EL (cell line): ENCODE data around the gene SELL.
"Not testable (repeated sequence)": the region's sequence is repeated elsewhere in the genome, so short reads cannot be mapped to it uniquely, and the experiment has no call there.

Experiments used
- DNase-seq: peaks from one replicate; pipeline ENCODE4 v3.0.0-alpha.2; 2016

SELL gene

DNA sequence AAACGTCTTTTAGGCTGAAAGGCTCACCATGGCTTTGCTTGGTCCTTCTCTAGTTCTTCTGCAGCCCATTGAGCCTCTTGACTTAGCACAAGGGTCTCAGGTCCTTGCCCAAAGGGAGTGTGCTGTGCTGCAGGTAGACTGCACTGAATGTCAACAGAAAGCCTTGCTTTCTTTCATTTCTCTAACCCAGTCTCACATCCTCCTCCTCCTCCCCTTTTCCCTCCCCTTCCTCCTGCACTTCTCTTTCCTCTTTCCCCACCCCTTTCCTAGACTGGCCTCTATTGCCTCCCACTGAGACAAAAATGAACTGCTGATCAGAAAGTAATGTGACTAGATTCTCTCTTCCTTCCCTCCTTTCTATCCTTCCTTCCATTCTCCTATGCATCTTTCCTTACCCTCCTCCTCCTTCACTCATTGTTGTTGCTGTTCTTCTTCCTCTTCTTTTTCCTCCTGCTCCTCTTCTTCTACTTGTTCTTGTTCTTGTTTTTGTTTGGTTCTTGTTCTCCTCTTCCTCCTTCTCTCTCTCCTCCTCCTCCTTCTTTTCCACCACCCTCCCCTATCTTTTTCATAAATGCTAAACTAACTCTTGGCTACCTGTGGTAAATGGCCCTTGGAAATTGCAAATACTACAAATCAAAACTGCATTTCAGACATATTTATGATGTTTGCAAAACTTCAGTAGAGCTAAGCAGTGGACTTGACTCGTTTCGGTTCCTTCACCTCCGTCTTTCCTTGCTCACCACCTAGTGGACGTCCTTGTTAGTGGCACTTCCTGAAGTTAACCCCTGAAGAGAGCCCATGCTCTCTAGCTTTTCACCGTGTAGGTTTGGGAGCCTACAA, at the start of gene SELL:
Gene SELL (minus strand): TSS at position 152 of the 840 bp plus-strand sequence. CDS start 122 bp downstream, at position 30.
- DNase-seq, result peak; percentile 62

DNA sequence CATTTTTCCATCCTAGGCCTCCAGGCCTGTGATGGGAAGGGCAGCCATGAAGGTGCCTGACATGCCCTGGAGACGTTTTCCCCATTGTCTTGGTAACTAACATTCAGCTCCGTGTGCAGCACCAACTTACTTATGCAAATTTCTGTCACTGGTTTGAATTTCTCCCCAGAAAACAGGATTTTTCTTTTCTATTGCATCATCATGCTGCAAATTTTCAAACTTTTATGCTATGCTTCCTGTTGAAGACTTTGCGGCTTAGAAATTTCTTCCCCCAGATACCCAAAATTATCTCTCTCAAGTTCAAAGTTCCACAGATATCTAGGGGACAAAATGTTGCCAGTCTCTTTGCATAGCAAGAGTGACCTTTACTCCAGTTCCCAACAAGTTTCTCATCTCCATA, 47.6 kb upstream of the SELL start:
- DNase-seq, result no peak

DNA sequence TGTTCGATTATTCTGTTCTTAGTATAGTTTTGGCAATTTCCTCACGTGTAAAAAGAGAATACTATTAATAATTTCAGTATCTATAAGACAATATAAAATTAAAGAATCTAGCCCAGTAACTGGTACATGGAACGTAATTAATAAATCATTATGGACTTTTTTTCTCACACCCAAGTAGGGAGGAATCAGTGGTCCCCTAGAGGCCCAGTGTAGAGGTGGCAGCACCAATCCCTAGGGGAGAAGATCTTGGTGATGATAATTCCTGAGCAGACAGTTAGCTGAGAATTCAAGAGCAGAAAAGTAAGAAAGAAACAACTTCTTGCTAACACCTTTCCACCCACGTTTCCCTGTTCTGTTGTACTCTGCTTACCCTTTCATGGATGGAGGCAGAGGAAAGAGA, 42.1 kb upstream of the SELL start:
- DNase-seq, result no peak

DNA sequence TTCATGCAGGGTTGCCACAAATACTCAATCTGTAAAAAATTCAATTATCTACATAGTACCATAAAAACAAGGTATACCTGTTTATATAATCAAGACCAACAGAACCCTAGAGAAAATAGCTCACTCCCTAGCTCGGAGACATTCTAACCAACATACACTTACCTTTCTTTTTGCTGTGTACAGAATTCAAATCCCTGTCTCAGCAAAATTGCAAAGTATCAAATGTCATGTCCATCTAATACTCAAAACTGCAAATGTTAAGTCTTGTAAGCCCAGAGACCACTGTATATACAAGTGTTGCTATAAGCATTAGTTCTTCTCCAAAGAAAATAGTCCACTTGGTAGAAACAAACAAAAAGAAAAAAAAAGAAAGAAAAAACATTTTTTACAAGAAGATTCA, 38.6 kb upstream of the SELL start:
- DNase-seq, result no peak

DNA sequence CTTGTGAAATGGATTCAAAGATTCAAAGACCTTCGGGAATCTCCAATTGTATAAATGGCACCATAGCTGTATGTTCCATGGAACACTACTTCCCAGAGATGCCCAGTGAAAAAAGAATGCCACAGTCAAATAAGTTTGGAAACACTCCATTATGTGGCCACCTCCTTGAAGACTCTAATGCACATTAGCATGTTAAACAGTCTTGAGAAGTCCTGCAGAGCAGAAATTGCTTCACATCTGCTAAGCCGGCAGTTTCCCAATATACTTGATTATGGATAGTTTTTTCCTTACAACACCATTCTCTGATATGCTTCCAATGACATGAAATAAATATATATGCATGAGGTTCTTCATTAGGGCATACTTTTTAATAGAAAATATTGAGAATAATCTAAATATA, 35.1 kb upstream of the SELL start:
- DNase-seq, result no peak

DNA sequence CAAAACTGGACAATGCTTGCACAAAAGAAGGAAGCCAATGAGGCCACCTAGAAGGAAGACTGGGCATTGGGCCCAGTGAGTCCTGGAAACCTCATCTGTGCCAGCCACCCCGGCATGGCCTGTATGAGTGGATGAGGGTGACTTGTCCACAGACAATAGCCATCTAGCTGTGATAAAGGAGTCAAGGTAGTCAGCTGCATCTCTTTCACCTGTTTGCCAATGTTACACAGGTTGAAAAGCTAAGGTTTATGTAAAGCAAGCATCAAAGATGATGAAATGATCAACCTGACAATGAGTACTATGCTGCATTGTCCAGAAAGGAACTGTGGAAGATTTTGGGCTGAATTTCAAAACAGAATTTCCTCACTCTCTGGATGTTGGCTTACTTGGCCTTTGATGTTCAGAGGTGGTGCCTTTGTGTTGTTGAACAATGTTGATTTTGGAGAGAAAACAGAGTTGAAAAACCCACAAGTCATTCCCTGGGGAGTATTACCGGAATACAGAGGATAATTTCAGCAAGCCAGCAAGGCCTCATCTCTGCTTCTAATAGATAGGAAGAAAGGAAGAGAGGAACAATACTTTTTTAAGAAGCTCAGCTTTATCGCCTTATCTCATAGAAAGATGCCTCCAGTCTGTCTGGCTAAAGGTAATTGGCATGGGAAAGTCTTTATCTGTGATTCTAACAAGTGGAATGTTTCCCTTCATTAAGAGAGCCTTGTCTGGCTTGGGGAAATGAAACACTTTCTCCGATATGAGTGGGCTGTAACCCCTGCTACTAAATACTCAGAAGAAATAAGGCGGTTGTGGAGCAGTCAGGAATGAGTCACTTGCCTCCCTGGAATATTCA, 33.8 kb upstream of the SELL start:
- no peak for DNase-seq

DNA sequence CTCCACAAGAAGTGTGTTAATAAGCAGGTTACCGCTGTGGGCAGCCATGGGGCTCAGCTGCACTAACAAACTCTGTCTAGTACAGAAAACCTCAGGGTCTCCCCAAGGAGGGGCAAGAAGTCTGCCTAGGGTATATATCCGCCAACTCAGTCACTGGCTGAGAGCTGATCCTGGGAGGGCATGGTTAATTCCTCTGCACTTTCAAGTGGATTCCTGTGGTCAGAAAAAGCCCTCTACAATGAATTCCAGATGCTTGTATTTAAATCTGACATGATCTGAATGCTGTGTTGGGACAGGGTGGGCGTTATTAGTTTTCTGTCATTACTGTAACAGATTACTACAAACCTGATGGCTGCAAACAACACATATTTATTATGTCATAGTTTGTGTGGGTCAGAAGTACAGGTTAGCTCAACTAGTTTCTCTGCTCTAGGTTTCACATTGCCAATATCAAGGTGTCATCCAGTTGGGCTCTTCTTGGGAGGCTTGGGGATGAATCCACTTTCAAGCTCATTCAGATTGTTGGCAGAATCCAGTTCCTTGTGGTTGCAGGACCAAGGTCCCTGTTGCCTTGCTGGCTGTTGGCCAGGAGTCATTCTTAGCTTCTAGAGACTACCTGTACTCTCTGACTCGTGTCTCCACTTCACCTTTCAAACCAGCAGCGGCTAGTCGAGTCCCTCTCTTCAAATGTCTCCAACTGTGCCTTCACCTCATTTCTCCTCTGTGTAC, 30.4 kb upstream of the SELL start:
- peak; percentile 68 for DNase-seq

DNA sequence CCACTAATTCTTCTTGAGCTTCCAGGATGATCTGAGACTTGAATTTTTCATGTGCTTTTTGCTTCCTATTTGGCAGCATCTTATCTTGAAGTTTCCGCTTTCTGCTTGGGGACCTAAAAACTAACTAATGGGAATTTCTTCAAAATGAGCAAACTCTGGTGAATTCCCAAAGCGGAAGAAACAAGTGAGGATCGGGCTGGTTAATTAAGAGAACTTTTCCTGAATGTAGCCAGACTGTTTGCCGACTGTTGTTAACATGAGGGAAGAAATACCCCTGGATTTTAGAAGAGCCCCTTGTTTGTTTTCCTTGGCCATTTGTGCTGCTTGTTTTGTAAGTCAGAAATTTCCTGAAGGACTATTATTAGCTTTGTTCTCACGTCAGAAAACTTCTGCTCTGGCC, 28.6 kb upstream of the SELL start:
- no peak for DNase-seq

DNA sequence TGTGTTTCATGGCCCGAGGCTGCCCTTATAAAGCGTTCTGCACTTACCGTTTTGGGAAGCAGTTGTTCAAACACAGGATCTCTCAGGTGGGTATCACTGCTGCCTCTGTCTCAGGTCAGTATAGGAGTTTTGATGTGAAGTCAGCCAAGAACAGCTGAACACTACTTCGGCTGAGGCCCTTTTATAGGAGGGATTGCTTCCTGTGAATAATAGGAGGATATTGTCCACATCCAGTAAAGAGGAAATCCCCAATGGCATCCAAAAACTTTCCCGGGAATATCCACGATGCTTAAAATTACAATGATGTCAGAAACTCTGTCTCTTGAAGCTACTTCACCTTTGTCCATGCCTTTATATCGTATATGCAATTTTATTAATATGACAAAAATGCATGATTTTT, 22.5 kb upstream of the SELL start, which contains the start of gene SELE:
Gene SELE (minus strand): TSS at position 156 of the 400 bp plus-strand sequence. CDS start 467 bp downstream, outside the sequence.
- no peak for DNase-seq

DNA sequence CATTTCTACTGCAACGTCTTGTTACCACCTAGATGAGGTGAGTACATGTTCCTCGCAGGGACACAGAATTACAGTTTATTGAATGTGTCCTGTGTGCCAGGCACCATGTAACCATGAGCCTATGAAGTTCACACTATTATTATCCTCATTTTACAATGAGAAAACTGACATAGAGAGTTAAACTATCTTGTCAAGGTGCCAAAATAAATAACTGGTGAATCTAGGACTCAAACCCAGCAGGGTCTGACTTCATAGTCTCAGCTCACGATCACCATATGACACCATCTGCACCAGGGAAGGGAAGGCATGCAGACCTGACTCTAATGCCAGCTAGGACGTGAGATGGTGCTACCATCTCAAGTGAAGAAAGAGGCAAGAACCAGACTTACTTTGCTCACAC, 20.0 kb upstream of the SELL start:
- DNase-seq, result peak; percentile 5

DNA sequence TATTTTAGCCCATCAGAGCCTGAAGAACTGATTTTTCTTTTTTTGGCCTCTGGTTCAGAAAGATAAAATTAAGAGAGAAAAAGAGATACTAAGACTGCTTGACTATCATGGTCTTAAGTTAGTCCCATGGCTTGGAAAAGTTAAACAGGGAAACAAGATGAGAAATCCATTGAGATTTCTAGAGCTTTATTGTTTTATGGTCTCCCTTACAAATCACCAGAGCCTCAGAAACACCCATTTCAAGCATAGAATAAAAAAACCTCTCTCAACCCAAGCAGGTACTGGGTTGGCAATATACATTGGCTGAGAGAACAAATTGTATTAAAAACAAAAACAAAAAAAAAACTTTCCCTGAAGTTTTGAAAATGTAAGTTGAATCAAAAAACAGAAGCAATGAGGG, 18.6 kb upstream of the SELL start:
- DNase-seq, result no peak

DNA sequence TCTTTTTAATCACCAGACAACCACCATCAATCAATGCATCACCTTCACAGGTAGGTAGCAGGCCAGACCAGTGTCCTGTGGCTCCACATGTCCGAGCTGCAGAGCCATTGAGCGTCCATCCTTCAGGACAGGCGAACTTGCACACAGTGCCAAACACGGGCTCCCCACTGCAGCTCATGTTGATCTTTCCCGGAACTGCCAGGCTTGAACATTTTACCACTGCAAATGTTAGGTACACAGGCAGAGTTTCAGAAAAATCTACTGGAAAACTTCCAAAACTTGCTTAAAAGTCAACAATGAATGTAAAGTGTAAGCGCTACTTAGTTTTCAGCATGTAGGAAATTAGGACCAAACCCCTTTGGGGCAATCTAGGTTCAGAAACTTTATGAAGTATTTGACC, 15.9 kb upstream of the SELL start:
- no peak for DNase-seq

DNA sequence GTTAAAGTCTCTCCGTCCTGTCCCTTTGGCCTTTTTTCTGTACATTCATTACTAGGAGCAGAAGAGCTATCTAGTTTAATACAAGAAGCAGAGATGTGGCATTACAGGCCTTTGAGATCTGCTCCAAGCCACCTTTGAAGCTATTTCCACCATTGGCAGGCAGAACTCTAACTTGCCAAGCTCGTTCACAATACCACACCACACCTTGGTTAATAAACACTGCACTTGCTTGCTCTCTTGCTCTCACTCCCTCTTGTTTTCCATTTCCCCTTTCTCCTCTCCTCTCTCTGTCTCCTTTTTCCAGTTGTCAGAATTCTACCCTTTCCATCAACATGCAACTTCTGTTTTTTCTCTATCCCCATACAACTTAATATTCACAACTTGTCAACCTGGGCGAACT, 15.4 kb upstream of the SELL start:
- no peak for DNase-seq

DNA sequence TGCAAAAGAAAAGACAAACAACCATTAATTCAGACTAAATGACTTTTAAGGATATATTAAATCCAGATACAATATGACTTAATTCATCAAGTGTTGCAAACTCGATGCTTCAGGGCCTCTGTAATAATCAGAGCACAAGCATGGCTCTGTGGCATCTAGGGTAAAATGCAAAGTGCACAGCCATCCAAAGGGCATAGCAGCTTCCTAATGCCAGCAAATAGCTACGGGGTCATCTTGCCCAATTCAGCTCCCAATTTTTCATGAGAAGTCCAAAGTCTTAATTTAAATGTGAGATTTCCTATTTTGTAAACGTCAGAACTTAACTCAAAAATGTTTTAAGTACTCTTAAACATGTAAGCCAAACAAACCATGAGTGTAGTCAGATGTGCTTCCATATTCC, 14.5 kb upstream of the SELL start:
- no peak for DNase-seq

DNA sequence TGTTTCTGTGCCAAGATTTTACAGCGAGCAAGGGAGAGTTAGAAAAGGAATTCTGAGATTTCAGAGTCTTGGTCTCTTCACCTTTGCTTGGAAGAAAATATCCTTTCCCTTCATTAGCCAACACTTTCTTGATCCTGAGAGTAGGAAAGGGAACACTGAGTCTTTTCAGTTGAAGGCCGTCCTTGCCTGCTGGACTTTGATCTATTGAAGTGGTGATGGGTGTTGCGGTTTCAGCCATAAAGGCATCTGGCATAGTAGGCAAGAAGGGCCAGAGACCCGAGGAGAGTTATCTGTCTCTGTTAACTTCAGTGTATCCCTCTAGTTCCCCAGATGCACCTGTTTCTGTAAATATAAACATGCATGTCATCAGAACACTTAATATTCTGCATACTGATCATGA, 12.7 kb upstream of the SELL start:
- DNase-seq, result no peak

DNA sequence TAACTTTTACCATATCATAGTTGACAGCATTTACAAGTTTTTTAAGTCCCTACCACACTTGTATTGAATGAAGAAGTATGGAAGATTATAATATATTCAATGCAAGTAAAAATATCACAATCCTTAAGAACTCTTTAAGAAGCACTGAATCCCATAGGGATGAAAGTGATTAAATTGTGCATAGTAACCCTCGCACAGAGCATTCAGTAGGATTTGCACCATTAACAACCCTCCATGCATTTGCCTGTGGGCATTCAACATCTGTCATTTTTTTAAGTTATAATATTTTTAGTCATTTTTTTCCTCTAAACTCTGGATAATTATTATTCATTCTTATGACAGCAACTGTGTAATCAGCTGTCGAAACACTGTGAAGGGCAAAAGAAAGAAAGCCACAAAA, 12.3 kb upstream of the SELL start:
- no peak for DNase-seq

DNA sequence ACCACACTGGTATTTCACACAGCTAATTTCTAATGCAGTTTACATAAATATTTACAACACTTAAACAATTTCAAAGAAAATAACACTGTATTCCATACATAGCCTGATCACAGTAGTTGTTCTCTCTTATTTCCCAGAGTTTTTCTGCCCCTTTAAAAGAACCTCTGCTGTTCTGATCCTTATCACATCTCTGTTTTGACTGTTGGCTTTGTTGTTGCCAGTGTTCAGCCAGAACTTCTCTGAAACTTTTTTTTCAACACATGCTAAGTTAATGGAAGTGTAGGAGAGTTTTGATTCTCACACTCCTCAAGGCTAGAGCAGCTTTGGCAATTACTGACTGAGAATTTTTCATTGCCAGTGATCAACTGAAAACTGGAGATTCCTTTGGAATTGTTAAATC, 11.4 kb upstream of the SELL start:
- DNase-seq, result no peak

DNA sequence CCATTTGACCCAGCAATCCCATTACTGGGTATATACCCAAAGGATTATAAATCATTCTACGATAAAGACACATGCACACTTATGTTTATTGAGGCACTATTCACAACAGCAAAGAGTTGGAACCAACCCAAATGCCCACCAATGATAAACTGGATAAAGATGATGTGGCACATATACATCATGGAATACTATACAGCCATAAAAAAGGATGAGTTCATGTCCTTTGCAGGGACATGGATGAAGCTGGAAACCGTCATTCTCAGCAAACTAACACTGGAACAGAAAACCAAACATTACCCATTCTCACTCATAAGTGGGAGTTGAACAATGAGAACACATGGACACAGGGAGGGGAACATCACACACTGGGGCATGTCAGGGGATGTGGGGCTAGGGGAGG, 3.7 kb upstream of the SELL start:
- DNase-seq, result not testable (repeated sequence)

DNA sequence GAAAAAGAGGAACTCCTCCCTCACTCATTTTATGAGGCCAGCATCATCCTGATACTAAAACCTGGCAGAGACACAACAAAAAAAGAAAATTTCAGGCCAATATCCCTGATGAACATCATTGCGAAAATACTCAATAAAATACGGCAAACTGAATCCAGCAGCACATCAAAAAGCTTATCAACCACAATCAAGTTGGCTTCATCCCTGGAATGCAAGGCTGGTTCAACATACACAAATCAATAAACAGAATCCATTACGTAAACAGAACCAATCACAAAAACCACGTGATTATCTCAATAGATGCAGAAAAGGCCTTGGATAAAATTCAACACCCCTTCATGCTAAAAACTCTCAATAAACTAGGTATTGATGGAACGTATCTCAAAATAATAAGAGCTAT, 1.7 kb upstream of the SELL start:
- DNase-seq, result not testable (repeated sequence)

DNA sequence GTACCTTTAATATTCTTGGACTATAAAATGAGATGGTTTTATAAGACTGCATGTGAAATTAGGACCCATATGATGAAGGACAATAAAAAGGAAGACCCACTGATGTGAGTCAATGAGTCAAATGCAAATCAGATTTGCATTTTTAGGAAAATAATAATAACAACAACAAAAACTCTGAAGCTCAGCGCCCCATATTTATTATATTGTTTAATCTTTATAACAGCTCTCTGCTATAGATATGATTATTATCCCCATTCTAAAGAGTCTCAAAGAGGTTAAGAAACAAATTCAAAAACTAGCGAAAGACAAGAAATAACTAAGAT, 850 bp upstream of the SELL start:
- DNase-seq, result no peak

DNA sequence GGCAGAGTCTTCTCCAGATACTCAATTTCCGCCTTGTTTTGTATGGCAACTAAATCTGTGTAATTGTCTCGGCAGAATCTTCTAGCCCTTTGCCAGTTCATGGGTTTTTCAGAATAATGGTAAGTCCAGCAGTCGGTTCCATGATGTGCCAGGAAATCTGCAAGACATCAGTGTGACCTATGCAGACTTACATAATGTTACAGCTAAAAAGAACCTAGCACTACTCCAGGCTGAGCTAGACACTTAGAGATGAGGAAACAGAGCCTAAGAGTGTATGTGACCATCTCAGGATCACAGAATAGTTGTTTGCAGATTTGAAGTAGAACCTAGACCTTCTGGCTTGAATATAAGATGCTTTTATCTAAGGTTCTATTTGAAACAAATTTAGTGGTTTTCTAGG, 2.8 kb downstream of the SELL start:
- DNase-seq, result no peak

DNA sequence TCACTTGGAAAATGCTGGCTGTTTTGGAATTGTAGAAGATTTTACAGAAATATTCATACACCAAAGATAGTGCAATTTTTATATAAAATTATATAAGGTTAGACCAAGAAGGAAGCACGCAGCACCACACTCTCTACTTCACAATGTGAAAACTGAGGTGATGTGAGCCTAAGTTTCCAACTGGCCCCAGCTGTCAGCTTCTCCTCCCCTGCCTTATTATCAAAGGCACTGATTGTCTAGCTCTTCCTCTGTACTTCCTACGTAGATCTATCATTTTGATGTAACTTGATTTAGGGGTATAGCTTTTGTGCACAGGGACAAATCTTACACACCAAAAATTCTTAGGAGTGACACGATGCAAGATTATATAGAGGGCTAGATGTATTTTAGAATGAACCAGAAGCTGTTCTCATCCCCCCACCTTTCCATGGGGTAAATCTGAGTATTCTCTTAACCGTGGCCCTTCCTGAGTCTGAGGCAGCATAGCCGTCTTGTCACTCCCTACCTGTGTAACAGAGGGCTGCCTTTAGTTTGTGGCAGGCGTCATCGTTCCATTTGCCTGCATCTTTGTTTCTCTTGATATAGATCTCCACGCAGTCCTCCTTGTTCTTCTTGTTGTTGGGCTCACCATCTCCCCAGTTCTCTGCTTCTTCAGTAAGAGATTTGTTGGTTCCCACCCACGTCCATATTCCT, 3.4 kb downstream of the SELL start:
- no peak for DNase-seq

DNA sequence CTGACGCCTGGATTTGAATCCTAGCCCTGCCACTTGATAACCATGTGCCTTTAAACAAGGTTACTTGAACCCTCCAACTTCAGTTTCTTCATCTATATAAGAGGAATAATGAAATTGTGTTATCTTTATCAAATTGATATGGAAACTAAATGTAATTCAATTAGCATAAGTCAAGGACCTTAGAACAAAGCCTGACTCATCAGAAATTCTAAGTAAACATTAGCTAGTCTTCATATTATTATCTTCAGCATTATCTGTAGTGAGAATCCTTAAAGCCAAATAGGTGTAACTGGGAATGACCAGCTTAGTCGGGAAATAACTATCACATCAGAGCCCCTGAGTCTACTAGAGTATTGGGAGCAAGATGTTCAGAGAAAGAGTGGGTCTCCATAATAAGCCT, 6.6 kb downstream of the SELL start:
- no peak for DNase-seq
